Activated naive CD4-positive, alpha-beta T cell treated with anti-CD3 and anti-CD28 coated beads for 36 hours (primary cell): ENCODE measurements around the gene PDE12. TPM values are rescaled to one million over a fixed set of nuclear protein-coding genes. Genes with fewer than 3 reads are reported as not detected.

ENCODE experiments used
- total RNA-seq, 2 experiments: library from RNA; stranded (reverse); gene quantifications; one replicate each; pipeline ENCODE4 v1.2.3, GENCODE V29; 2021

PDE12 gene
- total RNA-seq, 2 experiments from 2014 or later, result 15.3 to 15.6 TPM

Other genes starting within 250 kb of the PDE12 start
- gene DNAH12, start 11.9 kb upstream of the PDE12 start, total RNA-seq, result under 1 TPM in 1 of 2 experiments, not detected in 1; 0.05 TPM
- gene ARF4, start 41.1 kb downstream of the PDE12 start, total RNA-seq, result 10 to 100 TPM; 49.0 to 50.8 TPM
- 10 to 100 TPM; 12.3 to 12.4 TPM for gene DENND6A, start 136.8 kb downstream of the PDE12 start, total RNA-seq
- gene SLMAP, start 200.0 kb downstream of the PDE12 start, total RNA-seq, result 10 to 100 TPM; 35.1 TPM